GM23338 (cell line): ENCODE data around the gene WSCD1. TPM values are rescaled to one million over a fixed set of nuclear protein-coding genes. Genes with fewer than 3 reads are reported as not detected.

ENCODE experiments used
- ATAC-seq: fragments of 200-7000 bp; cut with Tn5 transposase; 3 replicates; pipeline ENCODE4 v1.9.1; 2020
- DNase-seq: peaks from one replicate; pipeline ENCODE4 v3.0.0-alpha.2; 2015; ENCODE audit warnings: low spot score
- H2AFZ ChIP-seq: fragments of 200-600 bp; sonication (generic); 2 replicates; pipeline ENCODE4 v1.8.0; 2016; ENCODE audit warnings: antibody characterized with exemption, mild to moderate bottlenecking, moderate library complexity
- H3F3A ChIP-seq: fragments of 200-600 bp; sonication (generic); replicated peaks from 2 replicates; pipeline ENCODE4 v1.8.0; 2017; ENCODE audit warnings: antibody characterized with exemption, mixed run types, low read depth
- H3K27ac ChIP-seq: fragments of 200-600 bp; sonication (generic); 2 replicates; pipeline ENCODE4 v1.6.1; 2016; ENCODE audit warnings: low read depth
- H3K27me3 ChIP-seq: fragments of 200-600 bp; sonication (generic); 2 replicates; pipeline ENCODE4 v1.8.0; 2016; ENCODE audit warnings: mild to moderate bottlenecking, mixed run types, moderate library complexity; ENCODE audit not compliant: insufficient read depth
- H3K36me3 ChIP-seq: fragments of 200-600 bp; sonication (generic); 2 replicates; pipeline ENCODE4 v1.8.0; 2016; ENCODE audit warnings: mild to moderate bottlenecking; ENCODE audit not compliant: insufficient read depth
- H3K4me1 ChIP-seq: fragments of 200-600 bp; sonication (generic); 2 replicates; pipeline ENCODE4 v1.8.0; 2016; ENCODE audit warnings: mild to moderate bottlenecking, moderate library complexity; ENCODE audit not compliant: insufficient read depth
- H3K4me2 ChIP-seq: fragments of 200-600 bp; sonication (generic); 2 replicates; pipeline ENCODE4 v1.7.1; 2017; ENCODE audit warnings: mixed run types
- H3K4me3 ChIP-seq: fragments of 200-600 bp; sonication (generic); 2 replicates; pipeline ENCODE4 v1.6.1; 2016; ENCODE audit warnings: mixed run types
- H3K79me2 ChIP-seq: fragments of 200-600 bp; sonication (generic); replicated peaks from 2 replicates; pipeline ENCODE4 v1.8.0; 2017; ENCODE audit warnings: mild to moderate bottlenecking; ENCODE audit not compliant: insufficient read depth
- H3K9me2 ChIP-seq: fragments of 200-600 bp; sonication (generic); 2 replicates; pipeline ENCODE4 v1.8.0; 2017; ENCODE audit not compliant: insufficient read depth
- H4K20me1 ChIP-seq: fragments of 200-600 bp; sonication (generic); replicated peaks from 2 replicates; pipeline ENCODE4 v1.8.0; 2017; ENCODE audit warnings: mild to moderate bottlenecking; ENCODE audit not compliant: insufficient read depth
- H3K27ac Mint-ChIP-seq: 2 replicates; pipeline ENCODE4 v1.8.0; 2020; ENCODE audit warnings: inconsistent platforms, mild to moderate bottlenecking, moderate library complexity, mixed read lengths
- H3K27me3 Mint-ChIP-seq: 3 replicates; pipeline ENCODE4 v1.8.0; 2022; ENCODE audit warnings: low read depth, mild to moderate bottlenecking, moderate library complexity, mixed read lengths, inconsistent platforms; ENCODE audit not compliant: insufficient read depth, poor library complexity
- H3K36me3 Mint-ChIP-seq: 3 replicates; pipeline ENCODE4 v1.8.0; 2021; ENCODE audit warnings: low read depth, mild to moderate bottlenecking, inconsistent platforms, moderate library complexity, mixed read lengths
- H3K4me1 Mint-ChIP-seq: 3 replicates; pipeline ENCODE4 v1.8.0; 2020; ENCODE audit warnings: mild to moderate bottlenecking, inconsistent platforms, mixed read lengths
- H3K4me3 Mint-ChIP-seq: 3 replicates; pipeline ENCODE4 v1.8.0; 2021; ENCODE audit warnings: moderate library complexity, mild to moderate bottlenecking, inconsistent platforms, mixed read lengths
- H3K9me3 Mint-ChIP-seq: 3 replicates; pipeline ENCODE4 v1.8.0; 2020; ENCODE audit warnings: moderate library complexity, mild to moderate bottlenecking, inconsistent platforms, mixed read lengths
- CREB1 ChIP-seq: fragments of 250-450 bp; sonication (Bioruptor Pico); IDR thresholded peaks from 2 replicates; pipeline ENCODE4 v1.5.0; 2020; ENCODE audit warnings: low read depth, mild to moderate bottlenecking, moderate library complexity
- EZH2 ChIP-seq: fragments of 200-600 bp; sonication (generic); IDR thresholded peaks from one replicate; pipeline ENCODE4 v1.8.0; 2017; ENCODE audit warnings: antibody characterized with exemption, mild to moderate bottlenecking, low read depth; ENCODE audit not compliant: unreplicated experiment
- EZH2phosphoT487 ChIP-seq: fragments of 200-600 bp; sonication (generic); IDR thresholded peaks from one replicate; pipeline ENCODE4 v1.8.1; 2018; ENCODE audit warnings: antibody characterized with exemption; ENCODE audit not compliant: unreplicated experiment
- JUNB ChIP-seq: IDR thresholded peaks from one replicate; pipeline ENCODE4 v1.6.1; 2016; ENCODE audit warnings: antibody characterized with exemption; ENCODE audit not compliant: unreplicated experiment
- NANOG ChIP-seq: IDR thresholded peaks from 2 replicates; pipeline ENCODE4 v1.6.1; 2016; ENCODE audit warnings: antibody characterized with exemption, borderline replicate concordance
- POLR2AphosphoS5 ChIP-seq: IDR thresholded peaks from 2 replicates; pipeline ENCODE4 v1.6.1; 2016; ENCODE audit warnings: antibody characterized with exemption, low read depth
- STAT1 ChIP-seq: IDR thresholded peaks from one replicate; pipeline ENCODE4 v1.6.1; 2016; ENCODE audit warnings: antibody characterized with exemption; ENCODE audit not compliant: unreplicated experiment
- ZNF114 ChIP-seq: fragments of 250-450 bp; sonication (Bioruptor Pico); IDR thresholded peaks from 2 replicates; pipeline ENCODE4 v1.5.0; 2020; ENCODE audit warnings: mild to moderate bottlenecking, moderate library complexity
- polyA plus RNA-seq: library from polyadenylated mRNA; unstranded; fragments of >200 nt; fragmentation: Nextera tagmentation; extraction: Ambion mirVana; gene quantifications from 2 replicates; pipeline ENCODE4 v1.2.1, GENCODE V29; 2016
- total RNA-seq: library from RNA; depleted of rRNA; stranded (reverse); fragments of >200 nt; shearing (Covaris generic); gene quantifications from 2 replicates; pipeline ENCODE4 v1.2.3, GENCODE V29; 2014
- TF ChIP-seq, protein P1 (sequence below): IDR thresholded peaks from one replicate; pipeline ENCODE4 v1.6.1; 2018; ENCODE audit warnings: antibody characterized with exemption; ENCODE audit not compliant: unreplicated experiment
- TF ChIP-seq, protein P2 (sequence below): IDR thresholded peaks from 2 replicates; pipeline ENCODE4 v1.6.1; 2016; ENCODE audit warnings: antibody characterized with exemption

Gene WSCD1
- total and polyA plus RNA-seq, 2 experiments from 2014 or later, result 6.1 to 38.9 TPM

GRCh38 chr17:6056104-6056503 lies 14.1 kb upstream of the WSCD1 start (continued):
- TF ChIP-seq, protein P1, sequence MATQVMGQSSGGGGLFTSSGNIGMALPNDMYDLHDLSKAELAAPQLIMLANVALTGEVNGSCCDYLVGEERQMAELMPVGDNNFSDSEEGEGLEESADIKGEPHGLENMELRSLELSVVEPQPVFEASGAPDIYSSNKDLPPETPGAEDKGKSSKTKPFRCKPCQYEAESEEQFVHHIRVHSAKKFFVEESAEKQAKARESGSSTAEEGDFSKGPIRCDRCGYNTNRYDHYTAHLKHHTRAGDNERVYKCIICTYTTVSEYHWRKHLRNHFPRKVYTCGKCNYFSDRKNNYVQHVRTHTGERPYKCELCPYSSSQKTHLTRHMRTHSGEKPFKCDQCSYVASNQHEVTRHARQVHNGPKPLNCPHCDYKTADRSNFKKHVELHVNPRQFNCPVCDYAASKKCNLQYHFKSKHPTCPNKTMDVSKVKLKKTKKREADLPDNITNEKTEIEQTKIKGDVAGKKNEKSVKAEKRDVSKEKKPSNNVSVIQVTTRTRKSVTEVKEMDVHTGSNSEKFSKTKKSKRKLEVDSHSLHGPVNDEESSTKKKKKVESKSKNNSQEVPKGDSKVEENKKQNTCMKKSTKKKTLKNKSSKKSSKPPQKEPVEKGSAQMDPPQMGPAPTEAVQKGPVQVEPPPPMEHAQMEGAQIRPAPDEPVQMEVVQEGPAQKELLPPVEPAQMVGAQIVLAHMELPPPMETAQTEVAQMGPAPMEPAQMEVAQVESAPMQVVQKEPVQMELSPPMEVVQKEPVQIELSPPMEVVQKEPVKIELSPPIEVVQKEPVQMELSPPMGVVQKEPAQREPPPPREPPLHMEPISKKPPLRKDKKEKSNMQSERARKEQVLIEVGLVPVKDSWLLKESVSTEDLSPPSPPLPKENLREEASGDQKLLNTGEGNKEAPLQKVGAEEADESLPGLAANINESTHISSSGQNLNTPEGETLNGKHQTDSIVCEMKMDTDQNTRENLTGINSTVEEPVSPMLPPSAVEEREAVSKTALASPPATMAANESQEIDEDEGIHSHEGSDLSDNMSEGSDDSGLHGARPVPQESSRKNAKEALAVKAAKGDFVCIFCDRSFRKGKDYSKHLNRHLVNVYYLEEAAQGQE, result no peak
- no peak for TF ChIP-seq NANOG

DNA sequence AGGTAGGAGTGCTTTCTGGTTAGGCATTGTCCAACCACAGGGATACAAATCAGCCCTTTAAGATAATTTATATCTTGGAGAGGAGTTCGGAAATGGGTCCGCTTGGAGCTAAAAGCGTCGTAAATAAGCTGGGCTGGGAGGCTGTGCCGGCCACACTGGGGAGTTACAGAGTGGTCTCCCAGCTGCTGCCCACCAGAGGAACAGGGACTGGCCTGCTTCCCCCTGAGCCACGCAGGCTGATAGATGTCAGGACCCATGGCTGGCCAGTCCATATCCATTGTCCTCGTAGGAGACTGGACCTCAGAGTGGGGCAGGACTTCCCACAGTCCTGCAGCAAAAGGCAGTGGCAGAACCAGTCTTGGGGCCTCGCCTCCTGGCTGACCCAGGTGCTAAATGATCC lies 12.6 kb upstream of the WSCD1 start:
- H4K20me1 ChIP-seq, result no peaks in the 10 kb centered on the region
- no peaks in the 10 kb centered on the region for H3K4me1 ChIP-seq
- no peaks in the 10 kb centered on the region for H3K36me3 ChIP-seq
- H3K27me3 Mint-ChIP-seq, result peaks cover 11% of the 10 kb centered on the region
- H3K27ac ChIP-seq, result no peak overlapping the region
- H3K27me3 ChIP-seq, result no peaks in the 10 kb centered on the region
- no peaks in the 10 kb centered on the region for H3K36me3 Mint-ChIP-seq
- H2AFZ ChIP-seq, result no peak overlapping the region
- no peak overlapping the region for H3K4me3 Mint-ChIP-seq
- no peak overlapping the region for H3K4me3 ChIP-seq
- H3K9me3 Mint-ChIP-seq, result no peaks in the 10 kb centered on the region; the same call in 2 of the 3 replicates
- ATAC-seq (no peak), DNase-seq (no peak)
- peaks cover 17% of the 10 kb centered on the region for H3K4me1 Mint-ChIP-seq
- TF ChIP-seq EZH2 (no peak), NANOG (no peak), STAT1 (no peak), ZNF114 (CRISPR knock-in tag) (no peak), CREB1 (CRISPR knock-in tag) (no peak)
- no peak overlapping the region for H3K27ac Mint-ChIP-seq
- no peaks in the 10 kb centered on the region for H3F3A ChIP-seq
- H3K9me2 ChIP-seq, result no peaks in the 10 kb centered on the region
- no peaks in the 10 kb centered on the region for H3K79me2 ChIP-seq
- H3K4me2 ChIP-seq, result no peak overlapping the region

- H3K36me3 Mint-ChIP-seq, result no peaks in the 10 kb centered on the region
- DNase-seq (no peak), ATAC-seq (no peak)
- no peaks in the 10 kb centered on the region for H3K27me3 ChIP-seq
- H3K27ac Mint-ChIP-seq, result no peak overlapping the region
- no peaks in the 10 kb centered on the region for H3K4me1 ChIP-seq
- no peak overlapping the region for H2AFZ ChIP-seq
- H3K9me3 Mint-ChIP-seq, result no peaks in the 10 kb centered on the region; the same call in 2 of the 3 replicates
- no peak overlapping the region for H3K4me3 ChIP-seq
- no peaks in the 10 kb centered on the region for H3K9me2 ChIP-seq
- no peaks in the 10 kb centered on the region for H3F3A ChIP-seq
- H3K27me3 Mint-ChIP-seq, result peaks cover 11% of the 10 kb centered on the region
- H3K4me3 Mint-ChIP-seq, result no peak overlapping the region
- H4K20me1 ChIP-seq, result no peaks in the 10 kb centered on the region
- TF ChIP-seq JUNB (no peak), NANOG (no peak), POLR2AphosphoS5 (no peak), EZH2phosphoT487 (no peak), ZNF114 (CRISPR knock-in tag) (no peak), EZH2 (no peak), STAT1 (no peak)
- TF ChIP-seq, protein P2, sequence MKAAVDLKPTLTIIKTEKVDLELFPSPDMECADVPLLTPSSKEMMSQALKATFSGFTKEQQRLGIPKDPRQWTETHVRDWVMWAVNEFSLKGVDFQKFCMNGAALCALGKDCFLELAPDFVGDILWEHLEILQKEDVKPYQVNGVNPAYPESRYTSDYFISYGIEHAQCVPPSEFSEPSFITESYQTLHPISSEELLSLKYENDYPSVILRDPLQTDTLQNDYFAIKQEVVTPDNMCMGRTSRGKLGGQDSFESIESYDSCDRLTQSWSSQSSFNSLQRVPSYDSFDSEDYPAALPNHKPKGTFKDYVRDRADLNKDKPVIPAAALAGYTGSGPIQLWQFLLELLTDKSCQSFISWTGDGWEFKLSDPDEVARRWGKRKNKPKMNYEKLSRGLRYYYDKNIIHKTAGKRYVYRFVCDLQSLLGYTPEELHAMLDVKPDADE, result no peak
- H3K36me3 ChIP-seq, result no peaks in the 10 kb centered on the region
- no peak overlapping the region for H3K27ac ChIP-seq
- H3K4me1 Mint-ChIP-seq, result peaks cover 17% of the 10 kb centered on the region
- H3K79me2 ChIP-seq, result no peaks in the 10 kb centered on the region
- no peak overlapping the region for H3K4me2 ChIP-seq
These were observed 10.8 kb upstream of the WSCD1 start for GRCh38 chr17:6059406-6059805.
